ENCODE measurements around the gene N4BP2.
A peak's percentile ranks its signal among the peaks of the same experiment; 100 is the strongest.

N4BP2 gene

DNA sequence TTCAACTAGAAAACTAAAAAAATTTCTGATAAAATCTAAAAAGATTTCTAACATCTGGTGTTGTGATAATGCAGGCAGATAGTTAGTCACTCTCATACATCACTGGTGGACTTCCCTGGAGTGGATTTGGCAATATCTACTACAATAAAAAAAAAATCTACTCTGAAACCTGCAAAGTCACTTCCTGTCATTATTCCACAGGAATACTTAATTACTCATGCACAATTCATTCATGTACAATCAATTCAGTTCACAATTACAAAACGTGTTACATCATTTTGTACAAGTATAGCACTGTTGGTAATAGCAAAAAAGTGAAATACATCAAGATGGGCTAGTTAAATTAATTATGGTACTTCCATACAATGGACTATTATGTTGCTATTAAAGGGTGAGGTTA, 123.7 kb downstream of the N4BP2 start:
- TF ChIP-seq REST (IDR thresholded peaks at IDR 0.05; ENCODE audit: insufficient replicate concordance, low read depth) (no peak), SPI1 (IDR thresholded peaks at IDR 0.05; ENCODE audit: borderline replicate concordance, low read depth) (peak; percentile 28; the same call in 1 of the 2 replicates), POLR2AphosphoS5 (IDR thresholded peaks at IDR 0.05; ENCODE audit: low read depth) (no peak)
- TF ChIP-seq, protein P1, sequence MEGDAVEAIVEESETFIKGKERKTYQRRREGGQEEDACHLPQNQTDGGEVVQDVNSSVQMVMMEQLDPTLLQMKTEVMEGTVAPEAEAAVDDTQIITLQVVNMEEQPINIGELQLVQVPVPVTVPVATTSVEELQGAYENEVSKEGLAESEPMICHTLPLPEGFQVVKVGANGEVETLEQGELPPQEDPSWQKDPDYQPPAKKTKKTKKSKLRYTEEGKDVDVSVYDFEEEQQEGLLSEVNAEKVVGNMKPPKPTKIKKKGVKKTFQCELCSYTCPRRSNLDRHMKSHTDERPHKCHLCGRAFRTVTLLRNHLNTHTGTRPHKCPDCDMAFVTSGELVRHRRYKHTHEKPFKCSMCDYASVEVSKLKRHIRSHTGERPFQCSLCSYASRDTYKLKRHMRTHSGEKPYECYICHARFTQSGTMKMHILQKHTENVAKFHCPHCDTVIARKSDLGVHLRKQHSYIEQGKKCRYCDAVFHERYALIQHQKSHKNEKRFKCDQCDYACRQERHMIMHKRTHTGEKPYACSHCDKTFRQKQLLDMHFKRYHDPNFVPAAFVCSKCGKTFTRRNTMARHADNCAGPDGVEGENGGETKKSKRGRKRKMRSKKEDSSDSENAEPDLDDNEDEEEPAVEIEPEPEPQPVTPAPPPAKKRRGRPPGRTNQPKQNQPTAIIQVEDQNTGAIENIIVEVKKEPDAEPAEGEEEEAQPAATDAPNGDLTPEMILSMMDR (IDR thresholded peaks at IDR 0.05; ENCODE audit: insufficient read depth, low read length) = no peak
- Histone ChIP-seq H3K27me3 (ENCODE audit: insufficient read depth, poor library complexity, severe bottlenecking) (no peaks in the 10 kb centered on the region), H3K27ac (replicated peaks) (no peak overlapping the region), H3K4me3 (replicated peaks; ENCODE audit: insufficient read depth, low read length) (no peak overlapping the region)
- DNase-seq (ENCODE audit: low read depth in 1 of 2, low spot score in 1 of 2) = peak in 1 of 2 experiments; percentile 54

- TF ChIP-seq POLR2AphosphoS5 (IDR thresholded peaks at IDR 0.05; ENCODE audit: low read depth) (no peak), GABPA (IDR thresholded peaks at IDR 0.05; ENCODE audit: low read depth) (no peak), REST (IDR thresholded peaks at IDR 0.05; ENCODE audit: insufficient replicate concordance, low read depth) (no peak), SPI1 (IDR thresholded peaks at IDR 0.05; ENCODE audit: borderline replicate concordance, low read depth) (no peak)
- TF ChIP-seq, protein P1 (IDR thresholded peaks at IDR 0.05; ENCODE audit: insufficient read depth, low read length) = no peak
Measured at GRCh38 chr4:40182001-40182400, 125.4 kb downstream of the N4BP2 start.

GRCh38 chr4:40182954-40183353, 126.3 kb downstream of the N4BP2 start:
- TF ChIP-seq, protein P1 (IDR thresholded peaks at IDR 0.05; ENCODE audit: insufficient read depth, low read length) = no peak
- TF ChIP-seq SPI1 (IDR thresholded peaks at IDR 0.05; ENCODE audit: borderline replicate concordance, low read depth) (no peak), GABPA (IDR thresholded peaks at IDR 0.05; ENCODE audit: low read depth) (no peak), REST (IDR thresholded peaks at IDR 0.05; ENCODE audit: insufficient replicate concordance, low read depth) (no peak), POLR2AphosphoS5 (IDR thresholded peaks at IDR 0.05; ENCODE audit: low read depth) (no peak)
- H3K27ac ChIP-seq (replicated peaks) = no peak overlapping the region
- no peak for DNase-seq (ENCODE audit: low read depth in 1 of 2, low spot score in 1 of 2)
- H3K27me3 ChIP-seq (ENCODE audit: insufficient read depth, poor library complexity, severe bottlenecking) = no peaks in the 10 kb centered on the region
- no peak overlapping the region for H3K4me3 ChIP-seq (replicated peaks; ENCODE audit: insufficient read depth, low read length)

More at GRCh38 chr4:40182001-40182400, 125.4 kb downstream of the N4BP2 start:
- DNase-seq (ENCODE audit: low read depth in 1 of 2, low spot score in 1 of 2) = no peak
- Histone ChIP-seq H3K27ac (replicated peaks) (no peak overlapping the region), H3K4me3 (replicated peaks; ENCODE audit: insufficient read depth, low read length) (no peak overlapping the region), H3K27me3 (ENCODE audit: insufficient read depth, poor library complexity, severe bottlenecking) (no peaks in the 10 kb centered on the region)
